IPS-NIHi7 (cell line): ENCODE results near the gene CENPU.
"Not testable (repeated sequence)": the region's sequence is repeated elsewhere in the genome, so short reads cannot be mapped to it uniquely, and the experiment has no call there.

Source experiments
- DNase-seq: peaks from one replicate; pipeline ENCODE4 v3.0.0; 2012; ENCODE audit warnings: mixed read lengths; ENCODE audit errors: extremely low spot score

Gene CENPU

DNA sequence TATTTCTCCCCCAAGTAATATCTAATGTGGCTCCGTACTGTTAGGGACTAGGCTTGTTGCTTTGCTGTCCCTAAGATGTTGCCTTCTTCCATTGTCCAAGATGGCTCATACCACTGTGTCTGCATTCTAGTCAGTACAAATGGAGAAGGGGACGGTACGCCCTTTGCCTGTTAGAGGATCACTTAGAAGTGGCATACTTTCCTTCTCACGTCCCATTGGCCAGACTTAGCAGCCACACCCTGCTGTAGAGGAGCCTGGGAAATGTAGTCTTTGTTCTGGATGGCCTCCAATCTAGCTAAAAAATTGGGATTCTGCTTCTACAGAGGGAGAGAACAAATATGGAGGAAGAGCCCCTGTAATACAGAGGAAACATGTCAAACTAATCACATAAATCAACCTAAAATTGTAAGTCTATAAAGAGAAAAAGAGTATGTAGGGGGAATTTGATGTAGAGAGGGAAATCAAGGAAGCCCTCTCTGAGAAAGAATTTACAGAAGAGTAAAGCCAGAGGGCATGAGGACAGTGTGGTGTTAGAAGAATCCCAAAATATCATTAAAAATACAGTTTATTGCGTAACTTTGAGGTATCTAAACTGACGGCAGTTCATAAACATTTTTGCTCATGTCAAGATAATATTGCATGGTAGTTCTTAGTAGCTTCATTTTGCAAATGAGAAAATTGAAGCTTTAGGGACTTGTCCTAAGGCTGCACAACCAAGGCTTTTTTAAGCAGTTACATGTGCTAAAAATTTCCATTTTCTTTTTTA is 69.3 kb downstream of the CENPU start:
- DNase-seq = peak; percentile 74

DNA sequence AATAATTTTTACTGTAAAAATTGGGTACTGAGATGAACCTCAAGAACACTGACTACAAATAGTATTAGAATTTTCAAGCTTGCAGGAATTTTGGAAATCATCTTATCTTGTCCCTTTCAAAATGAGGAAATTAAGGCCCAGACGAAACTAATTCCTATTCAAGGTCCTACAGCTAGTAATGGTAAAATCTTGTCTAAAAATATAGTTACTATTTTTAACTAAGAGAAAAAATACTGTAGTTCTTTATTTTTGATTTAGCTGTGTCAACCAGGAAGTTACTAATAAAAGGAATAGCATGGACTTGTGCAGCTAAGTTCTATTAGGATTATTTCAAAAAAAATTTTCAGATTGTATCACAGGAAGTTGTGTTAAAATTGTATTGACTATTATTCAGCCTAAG is 71.7 kb downstream of the CENPU start:
- DNase-seq = no peak

DNA sequence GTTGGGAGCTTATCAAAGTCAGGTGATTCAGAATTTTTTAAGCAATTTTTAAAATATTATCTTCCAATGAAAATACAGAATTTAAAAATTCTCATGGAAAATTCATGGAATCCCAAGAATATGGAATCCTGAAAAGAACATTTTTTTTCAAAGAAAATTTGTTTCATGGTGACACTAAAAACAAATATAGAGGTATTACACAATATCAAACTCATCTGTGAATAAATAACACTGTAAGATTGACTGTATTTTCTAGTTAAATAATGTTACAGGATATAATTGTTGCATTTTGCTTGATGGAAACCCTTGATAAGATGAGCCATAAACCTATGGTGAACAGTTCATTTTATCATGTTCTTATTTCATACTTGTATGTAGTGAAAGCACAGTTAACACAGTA is 72.9 kb downstream of the CENPU start:
- DNase-seq = no peak

DNA sequence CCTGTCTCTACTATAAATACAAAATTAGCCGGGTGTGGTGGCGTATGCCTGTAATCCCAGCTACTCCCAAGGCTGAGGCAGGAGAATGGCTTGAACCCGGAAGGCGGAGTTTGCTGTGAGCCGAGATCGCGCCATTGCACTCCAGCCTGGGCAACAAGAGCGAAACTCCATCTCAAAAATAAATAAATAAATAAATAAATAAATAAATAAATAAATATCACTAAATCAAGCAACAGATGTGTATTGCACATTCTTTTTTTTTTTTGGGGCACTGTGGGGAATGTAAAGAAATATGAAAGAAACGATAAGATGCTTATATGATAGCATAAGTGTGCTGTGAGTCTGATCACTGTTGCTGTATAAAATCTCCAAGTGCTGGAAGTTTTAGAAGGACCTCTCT is 76.1 kb downstream of the CENPU start:
- not testable (repeated sequence) for DNase-seq

DNA sequence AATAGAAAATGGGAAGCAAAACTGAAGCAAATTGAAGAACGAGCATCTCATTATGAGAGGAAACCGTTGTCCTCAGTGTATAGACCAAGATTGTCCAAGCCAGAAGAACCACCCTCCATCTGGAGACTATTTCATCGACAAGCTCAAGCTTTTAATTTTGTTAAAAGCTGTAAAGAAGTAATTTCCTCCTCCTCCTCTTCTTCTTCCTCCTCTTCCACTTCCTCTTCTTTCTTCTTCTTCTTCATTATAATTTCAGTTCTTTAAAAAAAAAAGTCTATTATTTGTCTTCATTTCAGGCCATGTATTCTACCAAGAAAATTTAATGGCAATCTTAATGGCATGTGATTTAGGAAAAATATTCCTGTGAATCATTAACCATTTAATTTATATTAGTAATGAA is 76.8 kb downstream of the CENPU start:
- no peak for DNase-seq

DNA sequence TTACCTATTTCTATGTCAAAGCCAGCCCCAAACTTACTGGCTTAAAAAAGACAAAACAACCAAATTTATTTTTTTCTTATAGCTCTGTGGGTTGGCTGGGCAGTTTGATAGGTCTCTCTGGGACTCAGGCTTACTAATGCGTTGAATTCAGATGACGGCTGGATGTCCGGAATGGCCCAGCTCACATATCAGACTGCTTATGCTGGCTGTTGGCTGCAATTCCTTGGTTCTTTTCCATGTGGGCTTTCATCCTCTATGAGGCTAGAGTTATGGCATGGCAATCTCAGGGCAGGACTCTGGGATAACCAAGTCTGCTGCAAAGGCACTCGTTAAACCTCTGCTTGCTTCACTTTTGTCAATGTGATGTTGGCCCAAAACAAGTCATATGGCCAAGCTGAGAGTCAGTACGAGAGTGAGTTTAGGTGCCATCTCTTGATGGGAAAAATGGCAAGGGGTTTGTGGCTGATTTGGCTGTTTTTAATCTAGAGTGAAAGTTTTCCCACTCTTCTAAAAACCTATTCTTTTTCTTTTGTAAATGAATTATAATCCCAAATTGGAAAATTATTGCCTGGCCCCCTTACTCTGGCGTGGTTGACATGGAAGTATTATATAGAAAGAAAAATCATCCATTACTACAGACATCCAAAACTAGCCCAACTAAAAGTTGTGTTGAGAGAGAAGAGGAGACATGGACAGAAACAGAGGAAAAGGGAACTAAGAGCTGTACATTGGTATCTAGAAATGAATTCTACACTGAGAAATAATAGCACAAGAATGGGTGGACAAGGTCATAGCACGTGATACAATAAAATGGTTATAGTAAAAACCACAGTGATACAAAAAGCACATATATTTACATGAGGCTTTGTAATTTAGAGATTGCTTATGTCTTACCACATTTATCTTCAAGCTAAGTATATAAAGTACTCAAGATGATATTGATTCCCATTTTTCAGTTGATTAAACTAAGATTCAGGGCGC is 77.7 kb downstream of the CENPU start:
- no peak for DNase-seq

DNA sequence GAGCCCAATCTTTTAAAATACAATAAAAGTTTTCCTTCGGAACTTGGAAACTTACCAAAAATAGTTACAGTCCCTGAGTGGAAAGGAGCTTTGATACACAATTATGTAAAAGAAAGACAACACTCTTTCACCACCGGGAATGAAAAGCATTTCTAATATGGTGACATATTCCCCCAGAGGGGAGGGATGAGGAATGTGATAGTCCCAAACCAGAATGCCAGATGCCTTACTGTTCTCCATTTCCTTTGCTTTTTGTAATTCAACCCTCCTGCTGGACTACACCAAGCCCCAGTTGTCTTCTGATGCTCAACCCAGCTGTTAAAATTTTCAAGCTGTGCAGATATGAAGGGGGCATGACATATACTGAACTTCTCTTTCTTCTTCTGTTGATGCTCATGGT is 80.2 kb downstream of the CENPU start:
- no peak for DNase-seq

DNA sequence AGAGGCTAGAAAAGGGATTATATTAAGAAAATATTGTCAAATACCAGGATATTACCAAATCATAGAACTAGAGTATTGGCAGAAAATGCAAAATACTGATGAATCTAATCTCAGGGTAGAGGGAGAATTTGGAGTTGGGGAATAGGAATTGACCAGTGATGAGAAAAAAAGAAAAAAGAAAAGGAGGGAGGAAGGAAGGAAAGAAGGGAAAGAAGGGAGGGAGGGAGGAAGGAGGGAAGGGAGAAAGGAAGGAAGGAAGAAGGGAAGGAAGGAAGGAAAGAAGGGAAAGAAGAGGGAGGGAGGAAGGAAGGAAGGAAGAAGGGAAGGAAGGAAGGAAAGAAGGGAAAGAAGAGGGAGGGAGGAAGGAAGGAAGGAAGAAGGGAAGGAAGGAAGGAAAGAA is 81.2 kb downstream of the CENPU start:
- DNase-seq = not testable (repeated sequence)

DNA sequence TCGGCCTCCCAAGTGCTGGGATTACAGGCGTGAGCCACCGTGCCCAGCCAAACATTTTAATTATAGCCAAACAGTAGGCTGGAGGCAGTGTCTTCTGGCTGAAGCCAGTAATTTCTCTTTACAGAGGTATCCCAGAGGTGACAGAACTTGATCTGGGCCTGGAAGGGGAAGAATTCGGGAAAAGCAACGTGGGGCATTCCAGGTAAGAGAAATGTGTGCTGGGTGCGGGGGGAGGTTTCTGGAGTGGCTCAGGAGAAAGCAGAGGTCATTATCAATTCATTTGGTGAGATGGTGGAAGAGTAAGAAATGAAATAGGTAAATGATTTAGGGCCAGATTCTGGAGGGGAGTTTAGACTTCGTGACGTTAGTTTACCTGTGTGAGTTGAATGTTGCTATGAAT is 82.0 kb downstream of the CENPU start:
- no peak for DNase-seq

DNA sequence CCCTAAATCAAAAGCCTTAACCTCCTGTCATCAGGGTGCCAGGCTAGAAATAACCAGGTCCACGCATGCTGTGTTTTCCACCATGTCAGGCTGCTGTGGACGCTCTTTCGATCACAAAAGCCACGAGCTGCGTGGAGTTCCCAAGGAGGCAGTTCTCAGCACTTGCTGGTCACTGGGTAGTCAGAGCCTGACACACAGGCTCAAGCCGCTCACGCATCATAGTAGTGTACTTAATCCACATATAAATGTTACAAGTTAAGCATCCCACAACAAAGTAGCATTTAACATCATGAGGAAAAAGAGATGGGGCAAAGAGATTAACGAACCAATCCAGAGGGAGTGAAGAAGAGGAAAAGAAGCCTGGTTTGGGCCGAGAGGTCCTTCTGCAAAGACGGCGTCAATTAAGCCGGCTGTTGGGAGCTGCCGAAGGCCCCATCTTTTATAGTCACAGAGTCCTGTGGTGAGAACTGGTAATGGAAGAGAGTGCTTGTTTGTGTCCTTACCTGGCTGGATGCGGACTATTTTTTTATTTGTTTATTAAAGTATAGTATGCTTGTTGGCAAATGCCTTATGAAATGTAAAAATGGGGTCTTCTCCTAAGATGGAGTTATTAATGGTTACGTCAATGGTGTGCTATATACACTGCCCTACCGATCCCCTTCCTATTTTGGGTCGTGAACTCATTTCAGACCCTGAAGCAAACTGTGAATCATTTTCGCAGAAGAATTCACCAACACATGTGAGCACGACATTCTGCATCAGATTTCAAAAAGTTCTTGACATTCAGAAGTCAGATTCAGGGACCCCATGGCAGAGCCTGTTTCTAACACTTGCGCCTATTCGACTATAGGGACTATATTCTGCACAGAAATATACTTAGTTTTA is 83.7 kb downstream of the CENPU start:
- DNase-seq = no peak

DNA sequence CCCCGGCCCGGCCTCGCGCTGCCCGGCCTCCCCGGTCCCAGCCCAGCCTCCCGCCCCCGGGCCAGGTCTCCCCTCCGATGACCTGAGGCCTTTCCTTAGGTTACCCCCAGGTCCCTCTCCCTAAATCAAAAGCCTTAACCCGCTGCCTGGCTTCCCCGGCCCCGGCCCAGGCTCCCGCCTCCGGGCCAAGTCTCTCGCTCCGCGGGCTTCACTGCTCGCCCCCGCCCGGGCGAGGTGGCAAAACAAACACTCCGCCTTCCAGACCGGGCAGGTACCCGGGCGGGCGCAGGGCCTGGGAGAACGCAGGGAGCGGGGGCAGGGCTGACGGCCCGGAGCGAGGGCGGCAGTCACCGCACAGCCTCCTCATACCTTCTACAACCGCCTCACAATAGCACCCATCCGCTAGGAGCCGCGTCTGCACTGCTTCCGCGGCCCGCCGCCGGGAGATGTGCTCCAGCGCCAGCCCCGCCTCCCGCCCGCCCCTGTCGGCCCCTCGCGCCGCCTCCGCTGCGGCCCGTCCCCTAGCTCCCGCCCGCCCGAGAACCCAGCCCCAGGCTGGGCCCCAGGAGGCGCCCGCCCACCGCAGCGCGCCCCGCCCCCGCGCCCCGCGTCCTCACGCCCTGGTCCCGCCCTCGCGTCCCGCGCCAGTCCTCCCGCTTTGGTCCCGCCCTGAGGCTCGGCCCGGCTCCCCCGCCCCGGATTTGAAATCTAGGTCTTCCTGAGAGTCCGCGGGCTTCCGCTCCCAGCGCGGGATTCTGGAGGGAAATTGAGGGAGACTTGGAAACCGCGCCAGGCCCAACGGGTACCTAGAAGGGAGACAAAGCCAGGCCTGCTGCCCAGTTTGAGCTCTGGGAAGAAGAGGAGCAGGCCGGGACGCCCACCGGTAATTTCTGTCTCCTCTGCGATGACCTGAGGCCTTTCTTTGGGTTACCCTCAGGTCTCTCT is 84.6 kb downstream of the CENPU start, which contains the start of the genes CASP3 and PRIMPOL:
Gene CASP3 (minus strand): TSS at position 422 of the 945 bp plus-strand sequence. CDS start 10,994 bp downstream, outside the sequence.
Gene PRIMPOL (plus strand): TSS at position 713 of the 945 bp plus-strand sequence. CDS start 7,403 bp downstream, outside the sequence.
- DNase-seq = peak; percentile 88

DNA sequence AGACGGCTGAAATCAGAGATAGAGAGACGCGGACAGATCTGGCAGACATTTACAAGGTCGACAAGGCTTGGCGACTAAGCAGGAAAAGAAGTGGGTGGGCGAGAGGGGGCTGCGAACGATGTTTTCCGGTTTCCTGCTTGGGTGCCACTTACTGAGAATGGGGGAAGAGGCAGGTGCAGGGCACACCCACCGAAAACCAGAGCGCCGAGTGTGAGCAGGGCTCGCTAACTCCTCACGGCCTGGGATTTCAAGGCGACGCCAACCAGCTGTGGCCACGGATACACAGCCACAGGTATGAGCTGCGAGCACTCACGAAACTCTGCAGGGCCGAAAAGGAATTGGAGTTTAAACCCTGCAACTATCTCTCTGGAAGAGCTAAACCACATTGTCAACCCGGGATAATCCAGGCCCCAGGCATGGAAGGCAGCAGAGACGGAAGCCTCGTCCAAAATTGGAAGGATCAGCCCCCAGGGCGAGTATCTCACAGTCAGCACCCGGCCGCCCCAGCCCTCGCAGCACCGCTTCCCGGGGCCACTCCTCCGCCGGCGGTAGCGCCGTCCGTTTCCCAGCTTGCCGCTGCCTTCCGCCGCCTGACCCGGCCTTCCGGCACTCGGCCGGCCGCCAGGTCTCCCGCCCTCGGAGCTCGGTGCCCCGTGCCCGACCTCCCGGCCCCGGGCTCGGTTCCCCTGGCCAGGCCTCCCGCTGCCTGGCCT is 85.4 kb downstream of the CENPU start:
- DNase-seq = no peak

DNA sequence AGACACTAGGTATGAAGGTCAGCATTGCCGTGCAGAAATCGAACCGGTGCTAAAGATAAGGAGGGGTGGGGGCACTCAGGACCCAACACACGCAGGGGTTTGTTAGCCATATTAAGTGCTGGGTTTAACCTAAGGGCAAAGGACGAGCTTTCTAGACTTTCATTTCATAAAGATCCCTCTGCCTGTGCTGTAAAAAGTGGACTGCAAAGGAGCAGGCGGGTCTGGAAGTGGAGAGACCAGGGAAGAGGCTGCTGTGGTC is 85.9 kb downstream of the CENPU start:
- DNase-seq = no peak

DNA sequence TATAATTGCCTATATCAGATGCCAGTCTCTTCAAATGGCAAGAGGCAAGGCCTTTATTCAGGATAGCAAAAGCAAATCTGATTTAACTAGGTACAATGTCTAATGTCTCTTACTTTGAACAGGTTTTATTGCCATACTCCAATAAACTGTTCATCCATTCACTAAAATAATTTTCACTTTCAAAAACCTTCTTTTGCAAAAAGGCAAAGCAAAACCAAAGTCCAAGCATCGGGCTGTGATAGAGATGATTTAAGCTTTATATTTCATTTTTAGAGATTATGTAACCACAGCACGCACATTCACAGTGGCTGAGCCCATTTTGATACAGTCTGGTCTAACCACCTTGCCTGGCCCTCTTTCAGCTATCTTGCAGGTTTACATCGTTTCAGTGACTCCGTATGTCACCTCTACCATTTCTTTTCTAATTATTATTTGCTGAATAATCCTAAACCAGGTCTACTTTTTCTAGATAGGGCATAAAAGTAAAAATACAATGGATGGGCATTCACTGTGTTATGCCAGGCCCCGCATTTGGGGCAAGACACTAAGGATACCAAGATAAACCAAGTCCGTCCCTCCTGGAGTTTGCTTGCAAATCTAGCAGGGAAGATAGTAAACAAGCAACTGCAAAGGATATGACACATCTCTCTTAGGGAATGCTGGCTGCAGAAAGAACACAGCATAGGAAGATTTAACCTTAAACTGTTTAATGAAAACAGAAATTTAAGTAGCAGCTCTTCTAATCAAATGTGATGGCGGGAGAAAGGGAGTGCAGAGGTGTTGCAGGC is 86.4 kb downstream of the CENPU start:
- DNase-seq = no peak

DNA sequence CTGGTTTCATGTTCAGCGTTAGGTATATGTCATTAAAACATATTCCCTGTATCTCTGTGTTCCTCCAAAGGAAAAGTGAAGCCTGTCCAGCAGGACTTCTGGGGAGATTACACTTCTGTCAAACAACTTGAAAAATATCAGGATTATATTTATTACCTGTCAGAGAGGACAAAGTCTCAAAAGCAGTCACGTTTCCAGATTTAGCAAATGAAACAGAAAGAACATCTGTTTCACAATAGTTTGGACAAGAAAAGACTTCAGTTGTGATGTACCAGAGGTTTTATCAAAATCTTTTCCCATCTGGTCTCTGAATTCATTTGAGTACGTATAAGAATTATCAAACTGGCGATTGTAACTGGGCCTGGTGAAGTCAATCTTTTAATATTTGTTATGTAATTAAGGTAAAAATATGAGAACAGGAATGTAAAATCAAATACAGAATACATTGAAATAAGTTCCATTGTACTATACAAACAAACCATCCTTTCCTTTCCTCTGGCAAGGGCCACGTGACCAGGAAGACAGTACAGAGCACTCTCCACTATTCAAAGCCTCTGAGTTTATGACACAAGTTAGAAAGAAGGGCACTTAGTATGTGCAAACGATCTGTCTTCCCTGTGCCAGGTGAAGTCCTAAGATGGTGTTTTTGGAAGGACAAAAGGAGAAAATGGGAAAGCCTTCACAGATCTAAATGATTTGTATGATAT is 87.8 kb downstream of the CENPU start:
- no peak for DNase-seq

DNA sequence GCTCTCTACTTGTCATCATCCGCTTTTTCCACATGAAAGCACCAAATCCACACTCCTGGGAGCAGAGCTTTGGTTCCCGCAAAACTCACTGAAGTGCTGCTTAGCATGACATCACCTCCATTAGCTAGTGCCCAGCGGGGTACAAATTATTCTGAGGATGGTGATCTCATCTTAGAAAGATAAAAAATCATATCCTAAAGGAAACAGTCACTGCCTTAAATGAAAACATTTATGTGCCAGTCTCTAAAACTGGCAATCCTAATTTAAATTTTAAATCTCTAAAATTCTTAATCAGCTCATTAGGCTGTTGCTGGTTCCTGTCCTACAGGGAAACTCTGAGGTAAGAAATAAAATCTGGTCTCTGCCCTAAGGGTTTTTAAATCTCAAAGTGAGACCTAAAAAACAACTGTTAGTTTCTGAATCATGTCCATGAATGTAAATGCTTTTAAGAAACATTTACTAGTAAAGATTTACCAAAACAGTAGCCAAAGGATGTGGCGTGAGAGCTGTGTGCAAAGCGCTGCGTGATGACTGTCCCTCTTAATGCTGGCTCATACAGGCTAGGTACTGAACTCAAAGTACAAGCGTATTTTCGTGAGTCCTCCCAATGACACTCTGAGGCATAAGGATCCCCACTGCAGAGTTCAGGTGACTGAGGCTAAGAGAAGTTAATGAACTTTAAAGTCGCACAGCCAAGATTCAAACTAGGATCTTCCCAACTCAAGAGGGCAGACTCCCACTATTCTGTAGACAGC is 89.2 kb downstream of the CENPU start:
- DNase-seq = no peak
